ENCODE measurements around the gene HMG20A.

Gene HMG20A

DNA sequence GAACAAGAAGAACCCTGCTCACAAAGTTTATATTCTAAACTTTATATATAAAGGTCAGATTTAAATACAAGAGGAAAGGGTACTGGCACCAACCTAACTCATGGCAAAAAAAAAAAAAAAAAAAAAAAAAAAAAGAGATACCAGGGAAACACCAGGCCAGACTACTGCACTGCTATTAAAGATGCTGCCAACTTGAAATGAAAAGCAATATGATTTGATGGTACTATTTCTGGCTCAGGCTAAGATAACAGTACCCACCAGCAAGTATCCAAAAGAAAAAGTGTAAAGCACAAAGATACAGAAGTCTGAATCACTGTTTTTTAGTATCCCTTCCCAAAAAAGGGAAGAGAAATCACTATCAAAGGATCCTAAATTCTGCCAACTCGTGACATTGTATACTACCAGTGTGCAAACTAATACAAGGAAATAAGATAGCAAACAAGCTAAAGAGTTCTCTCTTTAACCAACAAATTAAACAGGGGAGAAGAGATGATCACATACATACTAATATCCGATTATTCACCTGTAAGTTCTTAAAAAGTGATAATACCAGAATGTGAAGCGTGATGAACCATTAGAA lies 29.2 kb upstream of the HMG20A start:
- H3K79me2 ChIP-seq (ENCODE audit: control insufficient read depth, insufficient read depth, low read length) = peaks cover 5% of the 10 kb centered on the region
- peaks cover 11% of the 10 kb centered on the region for H3K79me1 ChIP-seq (ENCODE audit: low read length)
- H2BK120ac ChIP-seq (ENCODE audit: low read depth, low read length) = no peak overlapping the region
- H3K56ac ChIP-seq (ENCODE audit: low read length) = no peak overlapping the region
- no peaks in the 10 kb centered on the region for H3K36me3 ChIP-seq (ENCODE audit: control insufficient read depth, insufficient read depth, low read length)
- H3K4ac ChIP-seq (ENCODE audit: low read depth, low read length) = no peak overlapping the region
- H2BK5ac ChIP-seq (ENCODE audit: low read length) = no peak overlapping the region
- no CpG with 5 or more reads among the region's 3 CpGs for WGBS (ENCODE audit: extremely low coverage, insufficient coverage, low lambda C conversion rate)
- H2BK15ac ChIP-seq (replicated peaks; ENCODE audit: low read depth) = no peak overlapping the region
- no peak overlapping the region for H3K27ac ChIP-seq (ENCODE audit: low read depth, low read length)
- no peak overlapping the region for H4K8ac ChIP-seq (ENCODE audit: low read depth, low read length)
- no peak overlapping the region for H2AK5ac ChIP-seq (ENCODE audit: low read length)
- no peaks in the 10 kb centered on the region for H3K4me1 ChIP-seq (ENCODE audit: control insufficient read depth, low read depth, low read length)
- no peak overlapping the region for H3K4me3 ChIP-seq (ENCODE audit: low read length)
- no peak overlapping the region for H3K4me2 ChIP-seq (ENCODE audit: low read length)
- no peak overlapping the region for H3K9ac ChIP-seq (ENCODE audit: low read length)
- H3K23ac ChIP-seq (ENCODE audit: low read length) = no peak overlapping the region
- no peak for DNase-seq
- no peak overlapping the region for H4K5ac ChIP-seq (ENCODE audit: low read length)
- no peak overlapping the region for H3K18ac ChIP-seq (ENCODE audit: low read length)
- no peaks in the 10 kb centered on the region for H3K27me3 ChIP-seq (ENCODE audit: insufficient read depth, low read length, poor library complexity)

GRCh38 chr15:77392762-77393470 lies 27.8 kb upstream of the HMG20A start:
- Histone ChIP-seq H2BK5ac (ENCODE audit: low read length) (no peak overlapping the region), H3K79me2 (ENCODE audit: control insufficient read depth, insufficient read depth, low read length) (peaks cover 7% of the 10 kb centered on the region), H2BK120ac (ENCODE audit: low read depth, low read length) (no peak overlapping the region), H2AK5ac (ENCODE audit: low read length) (no peak overlapping the region), H3K36me3 (ENCODE audit: control insufficient read depth, insufficient read depth, low read length) (no peaks in the 10 kb centered on the region), H3K27me3 (ENCODE audit: insufficient read depth, low read length, poor library complexity) (no peaks in the 10 kb centered on the region), H3K4me3 (ENCODE audit: low read length) (no peak overlapping the region), H3K23ac (ENCODE audit: low read length) (no peak overlapping the region), H3K18ac (ENCODE audit: low read length) (no peak overlapping the region), H3K9ac (ENCODE audit: low read length) (no peak overlapping the region), H4K5ac (ENCODE audit: low read length) (no peak overlapping the region), H3K4me1 (ENCODE audit: control insufficient read depth, low read depth, low read length) (no peaks in the 10 kb centered on the region), H3K27ac (ENCODE audit: low read depth, low read length) (no peak overlapping the region), H3K4ac (ENCODE audit: low read depth, low read length) (no peak overlapping the region), H4K8ac (ENCODE audit: low read depth, low read length) (no peak overlapping the region), H3K4me2 (ENCODE audit: low read length) (no peak overlapping the region), H3K56ac (ENCODE audit: low read length) (no peak overlapping the region), H3K79me1 (ENCODE audit: low read length) (peaks cover 11% of the 10 kb centered on the region), H2BK15ac (replicated peaks; ENCODE audit: low read depth) (no peak overlapping the region)
- DNase-seq = no peak
- WGBS (ENCODE audit: extremely low coverage, insufficient coverage, low lambda C conversion rate) = no CpG with 5 or more reads among the region's 7 CpGs

DNA sequence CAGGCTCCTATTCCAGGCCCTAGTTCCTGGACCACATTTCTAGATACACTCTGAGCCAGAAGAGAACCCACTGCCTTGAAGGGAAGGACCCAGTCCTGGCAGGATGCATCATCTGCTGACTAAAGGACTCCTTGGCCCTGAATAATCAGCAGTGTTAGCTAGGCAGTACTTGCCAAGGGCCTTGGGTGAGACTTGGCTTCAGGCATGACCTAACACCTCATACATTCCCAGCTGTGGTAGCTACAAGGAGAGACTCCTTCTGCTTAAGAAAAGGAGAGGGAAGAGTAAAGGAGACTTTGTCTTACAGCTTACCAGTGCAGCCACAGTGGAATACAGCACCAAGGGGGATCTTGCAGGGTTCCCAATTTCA lies 27.2 kb upstream of the HMG20A start:
- no peaks in the 10 kb centered on the region for H3K36me3 ChIP-seq (ENCODE audit: control insufficient read depth, insufficient read depth, low read length)
- DNase-seq = peak; percentile 13
- no peak overlapping the region for H3K27ac ChIP-seq (ENCODE audit: low read depth, low read length)
- H3K4me2 ChIP-seq (ENCODE audit: low read length) = no peak overlapping the region
- H4K5ac ChIP-seq (ENCODE audit: low read length) = no peak overlapping the region
- no peak overlapping the region for H3K18ac ChIP-seq (ENCODE audit: low read length)
- no peak overlapping the region for H3K23ac ChIP-seq (ENCODE audit: low read length)
- H3K4me1 ChIP-seq (ENCODE audit: control insufficient read depth, low read depth, low read length) = no peaks in the 10 kb centered on the region
- H3K27me3 ChIP-seq (ENCODE audit: insufficient read depth, low read length, poor library complexity) = no peaks in the 10 kb centered on the region
- H3K56ac ChIP-seq (ENCODE audit: low read length) = no peak overlapping the region
- H2BK120ac ChIP-seq (ENCODE audit: low read depth, low read length) = no peak overlapping the region
- H2BK15ac ChIP-seq (replicated peaks; ENCODE audit: low read depth) = no peak overlapping the region
- H4K8ac ChIP-seq (ENCODE audit: low read depth, low read length) = no peak overlapping the region
- H3K79me1 ChIP-seq (ENCODE audit: low read length) = peaks cover 11% of the 10 kb centered on the region
- H2BK5ac ChIP-seq (ENCODE audit: low read length) = no peak overlapping the region
- H3K4me3 ChIP-seq (ENCODE audit: low read length) = no peak overlapping the region
- peaks cover 7% of the 10 kb centered on the region for H3K79me2 ChIP-seq (ENCODE audit: control insufficient read depth, insufficient read depth, low read length)
- H3K9ac ChIP-seq (ENCODE audit: low read length) = no peak overlapping the region
- H2AK5ac ChIP-seq (ENCODE audit: low read length) = no peak overlapping the region
- H3K4ac ChIP-seq (ENCODE audit: low read depth, low read length) = no peak overlapping the region

- no peak overlapping the region for H2BK15ac ChIP-seq (replicated peaks; ENCODE audit: low read depth)
- peaks cover 7% of the 10 kb centered on the region for H3K79me2 ChIP-seq (ENCODE audit: control insufficient read depth, insufficient read depth, low read length)
- no peak overlapping the region for H3K9ac ChIP-seq (ENCODE audit: low read length)
- H3K4ac ChIP-seq (ENCODE audit: low read depth, low read length) = no peak overlapping the region
- H2BK120ac ChIP-seq (ENCODE audit: low read depth, low read length) = no peak overlapping the region
- no peak overlapping the region for H2AK5ac ChIP-seq (ENCODE audit: low read length)
- WGBS (ENCODE audit: extremely low coverage, insufficient coverage, low lambda C conversion rate) = no CpG with 5 or more reads among the region's 3 CpGs
- H3K23ac ChIP-seq (ENCODE audit: low read length) = no peak overlapping the region
- H3K27ac ChIP-seq (ENCODE audit: low read depth, low read length) = no peak overlapping the region
- no peaks in the 10 kb centered on the region for H3K4me1 ChIP-seq (ENCODE audit: control insufficient read depth, low read depth, low read length)
- H3K18ac ChIP-seq (ENCODE audit: low read length) = no peak overlapping the region
- H2BK5ac ChIP-seq (ENCODE audit: low read length) = no peak overlapping the region
- DNase-seq = no peak
- H3K36me3 ChIP-seq (ENCODE audit: control insufficient read depth, insufficient read depth, low read length) = no peaks in the 10 kb centered on the region
- peaks cover 11% of the 10 kb centered on the region for H3K79me1 ChIP-seq (ENCODE audit: low read length)
- no peaks in the 10 kb centered on the region for H3K27me3 ChIP-seq (ENCODE audit: insufficient read depth, low read length, poor library complexity)
- H4K5ac ChIP-seq (ENCODE audit: low read length) = no peak overlapping the region
- H3K4me2 ChIP-seq (ENCODE audit: low read length) = no peak overlapping the region
- no peak overlapping the region for H4K8ac ChIP-seq (ENCODE audit: low read depth, low read length)
- no peak overlapping the region for H3K4me3 ChIP-seq (ENCODE audit: low read length)
- H3K56ac ChIP-seq (ENCODE audit: low read length) = no peak overlapping the region
Observed at GRCh38 chr15:77395013-77395774, 25.5 kb upstream of the HMG20A start.

DNA sequence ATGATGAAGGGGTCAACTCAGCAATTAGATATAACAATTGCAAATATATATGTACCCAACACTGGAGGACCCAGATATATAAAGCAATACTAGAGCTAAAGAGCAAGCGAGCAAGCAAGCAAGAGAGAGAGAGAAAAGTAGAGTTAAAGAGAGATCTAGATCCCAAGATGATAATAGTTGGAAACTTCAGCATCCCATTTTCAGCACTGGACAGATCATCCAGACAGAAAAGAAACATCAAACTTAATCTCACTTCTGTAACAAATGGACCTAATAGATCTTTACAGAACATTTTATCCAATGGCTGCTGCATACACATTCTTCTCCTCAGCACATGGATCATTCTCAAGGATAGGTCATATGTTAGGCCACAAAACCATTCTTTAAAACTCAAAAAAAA lies 24.0 kb upstream of the HMG20A start:
- H2BK15ac ChIP-seq (replicated peaks; ENCODE audit: low read depth) = no peak overlapping the region
- H3K23ac ChIP-seq (ENCODE audit: low read length) = no peak overlapping the region
- H3K79me1 ChIP-seq (ENCODE audit: low read length) = peaks cover 9% of the 10 kb centered on the region
- H3K4me2 ChIP-seq (ENCODE audit: low read length) = no peak overlapping the region
- DNase-seq = no peak
- H3K27me3 ChIP-seq (ENCODE audit: insufficient read depth, low read length, poor library complexity) = no peaks in the 10 kb centered on the region
- H3K4me3 ChIP-seq (ENCODE audit: low read length) = no peak overlapping the region
- H3K4ac ChIP-seq (ENCODE audit: low read depth, low read length) = no peak overlapping the region
- H3K36me3 ChIP-seq (ENCODE audit: control insufficient read depth, insufficient read depth, low read length) = no peaks in the 10 kb centered on the region
- no peaks in the 10 kb centered on the region for H3K4me1 ChIP-seq (ENCODE audit: control insufficient read depth, low read depth, low read length)
- H2BK120ac ChIP-seq (ENCODE audit: low read depth, low read length) = no peak overlapping the region
- H3K27ac ChIP-seq (ENCODE audit: low read depth, low read length) = no peak overlapping the region
- H3K9ac ChIP-seq (ENCODE audit: low read length) = no peak overlapping the region
- peaks cover 7% of the 10 kb centered on the region for H3K79me2 ChIP-seq (ENCODE audit: control insufficient read depth, insufficient read depth, low read length)
- no peak overlapping the region for H4K5ac ChIP-seq (ENCODE audit: low read length)
- no peak overlapping the region for H2AK5ac ChIP-seq (ENCODE audit: low read length)
- no peak overlapping the region for H4K8ac ChIP-seq (ENCODE audit: low read depth, low read length)
- H2BK5ac ChIP-seq (ENCODE audit: low read length) = no peak overlapping the region
- H3K18ac ChIP-seq (ENCODE audit: low read length) = no peak overlapping the region
- H3K56ac ChIP-seq (ENCODE audit: low read length) = no peak overlapping the region
- no CpG with 5 or more reads among the region's 1 CpG for WGBS (ENCODE audit: extremely low coverage, insufficient coverage, low lambda C conversion rate)

All from mesendoderm (in vitro differentiated cells).